ENCODE measurements around the gene SOWAHC.
"Not testable (repeated sequence)": the region's sequence is repeated elsewhere in the genome, so short reads cannot be mapped to it uniquely, and the experiment has no call there.

Gene SOWAHC

DNA sequence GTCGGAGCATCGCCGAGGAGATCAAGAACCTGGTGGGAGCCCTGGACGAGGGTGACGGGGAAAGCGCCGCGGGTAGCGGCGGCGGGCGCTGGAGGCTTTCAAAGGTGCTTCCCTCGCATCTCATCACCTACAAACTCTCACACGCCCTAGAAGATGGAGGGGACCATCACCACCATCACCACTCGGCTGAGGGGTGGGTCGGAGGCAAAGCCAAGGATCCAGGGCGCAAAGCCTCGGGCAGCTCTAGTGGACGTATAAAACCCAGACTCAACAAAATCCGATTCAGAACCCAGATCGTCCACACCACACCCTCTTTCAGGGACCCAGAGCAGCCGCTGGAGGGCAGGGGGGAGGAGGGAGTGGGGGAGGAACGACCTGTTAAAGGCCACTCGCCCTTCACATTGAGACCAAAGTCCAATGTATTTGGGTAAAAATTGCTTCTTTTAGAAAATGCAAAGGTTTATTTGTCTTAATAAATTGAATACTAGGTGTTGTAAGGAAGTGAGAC is 1.5 kb downstream of the SOWAHC start:
- no peak for DNase-seq

DNA sequence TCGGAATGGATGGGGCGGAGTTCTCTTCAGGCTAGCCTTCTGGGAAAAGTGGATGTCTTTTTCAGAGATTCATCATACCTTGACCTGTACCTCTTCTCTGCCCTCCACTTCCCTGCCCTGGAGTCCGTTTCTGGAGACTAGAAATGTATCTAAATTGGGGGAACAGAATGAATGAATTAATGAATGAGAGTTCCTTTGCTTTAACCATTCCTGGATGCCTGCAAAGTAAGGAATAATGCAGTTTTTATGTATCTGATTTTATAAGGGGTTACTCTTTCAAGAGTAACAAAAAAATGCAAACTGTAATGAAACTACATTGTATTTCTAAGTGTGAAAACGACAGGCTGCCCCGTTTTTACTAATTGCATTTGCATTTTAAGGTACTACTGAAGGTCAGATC is 2.0 kb downstream of the SOWAHC start:
- DNase-seq, result no peak

DNA sequence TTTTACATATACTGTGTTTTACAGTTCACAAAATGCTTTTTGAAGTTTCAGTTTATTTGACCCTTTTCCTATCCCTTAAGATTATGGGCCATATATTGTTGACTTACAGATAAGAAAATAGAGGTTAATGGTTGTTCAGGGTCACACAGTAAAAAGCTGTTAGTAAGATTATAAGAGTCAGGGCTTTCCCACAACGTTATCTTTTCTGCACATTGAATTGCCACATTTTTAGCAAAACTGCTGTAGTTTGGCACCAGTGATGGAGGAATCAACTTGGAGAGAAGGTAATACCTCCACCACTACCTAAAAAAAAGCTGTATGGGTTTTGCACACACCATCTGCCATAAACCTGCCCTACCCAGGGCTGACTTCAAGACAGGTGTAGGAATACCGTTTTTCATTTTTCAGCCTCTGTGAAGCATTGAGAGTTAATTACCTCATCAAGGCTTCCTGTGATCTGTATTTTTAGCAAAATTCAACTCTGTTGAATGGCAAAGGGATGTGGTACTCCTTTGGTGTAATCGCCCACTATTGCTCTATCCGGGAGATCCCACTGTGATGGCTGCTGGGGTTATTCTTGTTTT is 5.0 kb downstream of the SOWAHC start:
- DNase-seq, result no peak

DNA sequence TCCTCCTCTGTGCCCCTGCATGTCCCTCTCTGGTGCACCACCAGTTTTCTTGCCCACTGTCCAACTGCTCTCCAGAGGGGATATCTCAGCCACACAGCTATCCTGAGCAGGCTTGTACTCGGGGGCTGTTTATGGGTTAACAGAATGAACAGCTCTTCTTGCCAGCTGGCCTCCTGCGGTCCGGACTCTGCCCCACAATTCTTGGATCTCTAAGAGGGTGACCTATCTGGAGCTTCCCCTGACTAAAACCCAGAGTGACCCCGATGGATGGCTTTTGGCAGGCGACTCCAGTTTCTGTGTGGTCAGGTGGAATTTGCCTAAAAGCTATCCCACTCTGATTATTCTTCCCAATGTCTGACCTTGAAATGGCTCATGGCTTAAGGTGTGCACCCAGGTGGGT is 9.1 kb downstream of the SOWAHC start:
- DNase-seq, result no peak

DNA sequence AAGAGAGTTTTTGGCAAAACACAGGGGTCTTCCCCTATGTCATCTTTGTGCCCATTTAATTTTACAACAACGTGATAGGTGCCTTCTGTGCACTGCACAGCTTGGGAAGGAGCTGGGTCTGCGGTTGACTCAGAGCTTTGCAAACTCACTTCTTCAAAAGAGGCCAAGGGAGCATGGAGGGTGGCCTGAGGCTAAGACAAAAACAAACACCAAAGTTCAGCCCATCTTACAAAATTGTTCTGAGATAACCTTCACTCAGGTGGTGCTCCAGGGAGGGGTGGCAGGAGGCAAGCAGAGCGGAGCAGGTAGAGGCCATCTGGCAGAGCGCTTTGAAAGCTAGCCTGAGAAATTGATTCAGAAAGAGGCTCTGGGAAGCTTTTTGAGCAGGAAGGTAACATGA is 9.8 kb downstream of the SOWAHC start:
- no peak for DNase-seq

DNA sequence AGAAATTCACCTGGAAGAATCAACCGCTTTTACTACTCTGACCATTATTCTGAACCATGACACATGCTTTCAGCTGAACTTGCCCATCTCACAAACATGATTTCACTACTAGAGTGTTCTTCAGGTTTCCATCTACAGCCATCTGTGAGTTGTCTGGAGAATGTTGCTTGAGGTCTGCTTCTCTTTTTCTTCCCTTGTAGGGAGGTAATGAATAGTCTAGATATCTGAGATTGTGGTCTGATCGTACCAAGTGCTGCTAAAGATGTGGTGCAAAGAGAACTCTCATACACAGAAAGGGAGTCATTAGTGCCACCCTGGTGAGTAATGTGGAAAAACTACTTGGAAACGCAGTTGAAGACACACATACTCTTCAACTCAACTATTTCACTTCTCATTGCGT is 10.2 kb downstream of the SOWAHC start:
- DNase-seq, result no peak

DNA sequence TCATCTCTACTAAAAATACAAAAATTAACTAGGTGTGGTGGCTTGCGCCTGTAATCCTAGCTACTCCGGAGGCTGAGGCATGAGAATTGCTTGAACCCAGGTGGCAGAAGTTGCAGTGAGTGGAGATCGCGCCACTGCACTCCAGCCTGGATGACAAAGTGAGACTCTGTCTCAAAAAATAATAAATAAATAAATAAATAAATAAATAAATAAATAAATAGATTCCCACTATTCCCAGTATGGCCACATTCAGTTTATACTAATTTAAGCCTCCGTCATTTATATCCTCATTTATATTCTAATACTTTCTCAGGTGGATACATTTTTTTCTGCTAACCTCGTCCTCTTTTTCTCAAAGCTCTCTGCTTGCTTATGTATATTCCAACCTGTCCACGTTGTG is 14.2 kb downstream of the SOWAHC start:
- DNase-seq, result not testable (repeated sequence)

DNA sequence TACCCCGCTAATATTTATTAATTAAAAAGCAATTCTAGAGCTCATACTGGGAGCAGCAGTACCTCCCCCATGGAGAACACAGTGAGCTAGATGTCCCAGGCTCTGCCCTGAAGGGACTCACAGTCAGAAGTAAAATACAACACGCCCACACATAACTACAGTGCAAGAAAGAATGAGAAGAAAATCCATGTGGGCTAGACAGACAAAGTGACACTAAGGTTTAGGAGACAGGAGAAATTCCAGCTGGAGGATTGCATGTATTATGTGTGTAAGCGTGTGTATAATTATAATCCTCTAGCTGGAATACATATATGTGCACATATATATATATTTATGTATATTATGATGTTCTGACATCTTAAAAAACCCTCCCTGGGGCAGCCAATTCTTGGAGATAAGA is 15.7 kb downstream of the SOWAHC start:
- DNase-seq, result no peak

DNA sequence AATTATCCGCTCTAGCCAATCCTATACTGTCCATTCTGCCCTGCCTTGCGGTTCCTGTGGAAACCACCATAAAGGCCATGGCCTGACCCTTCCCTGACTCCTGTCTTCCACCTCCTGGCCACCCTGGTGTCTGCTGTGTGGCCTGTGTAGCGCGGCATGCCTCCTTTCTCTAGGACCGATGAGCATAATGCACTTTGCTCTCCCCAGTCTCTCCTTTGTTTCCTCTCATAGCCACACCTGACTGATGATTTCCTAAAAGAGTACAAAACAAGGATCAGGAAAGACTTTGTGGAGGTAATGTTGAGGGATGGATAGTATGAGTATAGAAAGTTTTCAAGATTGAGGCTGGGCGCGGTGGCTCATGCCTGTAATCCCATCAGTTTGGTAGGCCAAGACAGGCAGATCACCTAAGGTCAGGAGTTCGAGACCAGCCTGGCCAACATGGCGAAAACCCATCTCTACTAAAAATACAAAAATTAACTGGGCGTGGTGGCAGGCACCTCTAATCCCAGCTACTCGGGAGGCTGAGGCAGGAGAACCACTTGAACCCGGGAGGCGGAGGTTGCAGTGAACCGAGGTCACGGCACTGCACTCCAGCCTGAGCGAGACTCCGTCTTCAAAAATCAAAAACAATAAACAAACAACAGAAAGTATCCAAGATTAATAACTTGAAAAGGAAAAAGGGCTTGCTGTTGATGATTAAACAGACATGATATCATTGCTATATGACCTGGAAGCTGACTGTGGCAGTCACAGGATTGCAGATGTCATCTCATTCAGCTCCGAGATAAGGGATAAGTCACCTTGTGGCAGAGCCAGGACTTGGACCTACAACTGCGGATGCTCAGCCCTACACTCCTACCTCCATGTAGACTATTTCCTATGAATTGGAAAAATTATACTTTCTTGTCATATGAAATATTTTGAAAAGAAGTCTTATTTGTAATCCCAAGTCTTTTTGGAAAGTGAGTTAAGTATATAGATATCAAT is 16.6 kb downstream of the SOWAHC start:
- no peak for DNase-seq

DNA sequence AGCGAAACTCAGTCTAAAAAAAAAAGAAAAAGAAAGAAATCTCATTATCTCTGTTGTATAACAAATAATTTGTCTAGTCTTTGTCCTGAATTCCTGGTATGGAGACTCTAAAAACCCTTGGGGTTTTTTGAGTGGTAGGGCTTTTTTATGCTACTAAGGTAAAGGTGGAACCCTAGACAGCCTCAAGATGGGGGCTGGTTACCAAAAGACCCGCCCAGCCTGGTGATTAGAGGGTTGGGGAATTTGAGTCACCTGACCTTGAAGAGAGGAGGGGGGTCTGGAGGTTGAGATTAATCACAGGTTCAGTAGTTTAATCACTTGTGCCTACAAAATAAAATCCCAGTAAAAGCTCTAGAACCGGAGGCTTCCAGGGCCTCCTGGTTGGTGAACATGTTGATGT is 17.6 kb downstream of the SOWAHC start:
- no peak for DNase-seq

DNA sequence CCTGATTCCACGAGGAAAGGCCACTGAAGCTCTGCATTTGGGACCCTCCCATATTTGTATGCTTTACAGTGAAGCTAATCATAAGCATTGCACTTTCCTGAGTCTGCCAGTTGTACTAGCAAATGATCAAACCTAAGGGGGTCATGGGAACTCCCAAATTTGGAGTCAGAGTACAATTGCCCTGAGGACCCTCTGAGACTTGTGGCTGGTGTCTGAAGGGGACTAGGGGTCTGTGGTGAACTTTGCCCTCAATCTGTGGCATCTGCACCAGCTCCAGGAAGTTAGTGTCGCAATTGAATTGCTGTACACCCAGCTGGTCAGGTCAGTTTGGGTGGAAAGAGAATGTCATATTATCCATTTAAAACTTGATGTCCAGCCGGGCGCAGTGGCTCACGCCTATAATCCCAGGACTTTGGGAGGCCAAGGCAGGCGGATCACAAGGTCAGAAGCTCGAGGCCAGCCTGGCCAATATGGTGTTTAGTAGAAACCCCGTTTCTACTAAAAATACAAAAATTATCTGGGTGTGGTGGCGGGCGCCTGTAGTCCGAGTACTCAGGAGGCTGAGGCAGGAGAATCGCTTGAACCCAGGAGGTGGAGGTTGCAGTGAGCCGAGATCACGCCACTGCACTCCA is 18.1 kb downstream of the SOWAHC start:
- no peak for DNase-seq

DNA sequence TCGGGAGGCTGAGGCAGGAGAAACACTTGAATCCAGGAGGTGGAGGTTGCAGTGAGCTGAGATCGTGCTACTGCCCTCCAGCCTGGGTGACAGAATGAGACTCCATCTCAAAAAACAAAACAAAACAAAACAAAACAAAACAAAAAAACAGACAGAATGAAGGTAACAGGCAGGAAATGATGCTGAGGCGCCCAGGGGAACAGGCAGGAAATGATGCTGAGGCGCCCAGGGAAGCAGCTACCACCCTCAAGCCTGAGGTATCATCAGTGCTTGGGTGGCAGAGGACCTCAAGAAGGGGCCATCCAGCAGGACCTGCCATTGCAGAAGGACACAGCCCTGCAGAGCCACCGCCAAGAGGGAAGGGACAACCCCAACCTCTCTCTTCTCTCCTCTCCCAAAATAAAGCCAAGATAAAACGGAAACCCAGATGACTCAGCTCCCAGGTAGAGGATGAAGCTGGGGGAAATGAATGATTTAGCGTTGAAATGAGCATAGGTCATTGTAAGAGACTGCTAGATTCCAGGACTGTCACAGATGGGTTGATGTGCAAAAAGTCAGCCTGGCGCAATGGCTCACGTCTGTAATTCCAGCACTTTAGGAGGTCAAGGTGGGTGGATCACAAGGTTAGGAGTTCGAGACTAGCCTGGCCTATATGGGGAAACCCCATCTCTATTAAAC is 19.3 kb downstream of the SOWAHC start:
- no peak for DNase-seq

DNA sequence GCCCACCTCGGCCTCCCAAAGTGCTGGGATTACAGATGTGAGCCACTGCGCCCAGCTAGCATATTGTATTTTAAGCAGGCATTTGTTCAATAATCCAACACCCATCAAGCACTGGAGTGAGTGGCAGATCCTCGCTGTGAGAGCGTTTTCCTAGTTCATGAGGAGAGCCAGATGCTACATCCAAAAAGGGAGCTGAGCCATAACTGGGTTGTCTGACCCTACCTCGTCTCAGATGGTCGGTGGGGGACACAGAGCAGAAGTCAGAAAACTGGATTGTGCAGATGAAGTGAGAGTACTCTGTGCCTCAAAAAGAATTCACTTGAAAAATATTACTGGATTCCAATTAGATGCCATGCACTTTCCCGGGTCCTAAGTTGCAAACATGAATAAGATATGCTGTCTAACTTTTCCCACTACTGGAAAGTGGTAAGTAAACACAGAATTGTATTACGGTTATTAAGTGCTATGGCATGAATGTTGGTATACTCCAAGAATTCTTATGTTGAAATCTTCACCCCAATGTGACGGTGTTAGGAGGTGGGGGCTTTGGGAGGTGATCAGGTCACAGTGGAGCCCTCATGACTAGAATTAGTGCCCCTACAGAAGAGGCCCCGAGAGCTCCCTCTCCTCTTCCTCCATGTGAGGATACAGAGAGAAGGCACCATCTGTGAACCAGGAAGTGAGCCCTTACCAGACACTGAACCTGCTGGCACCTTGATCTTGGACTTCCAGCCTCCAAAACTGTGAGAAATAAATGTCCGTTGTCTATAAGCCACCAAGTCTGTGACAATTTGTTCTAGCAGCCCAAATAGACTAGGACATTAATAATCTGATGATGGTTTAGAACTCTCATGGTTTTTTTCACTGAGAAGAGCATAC is 21.5 kb downstream of the SOWAHC start:
- no peak for DNase-seq

DNA sequence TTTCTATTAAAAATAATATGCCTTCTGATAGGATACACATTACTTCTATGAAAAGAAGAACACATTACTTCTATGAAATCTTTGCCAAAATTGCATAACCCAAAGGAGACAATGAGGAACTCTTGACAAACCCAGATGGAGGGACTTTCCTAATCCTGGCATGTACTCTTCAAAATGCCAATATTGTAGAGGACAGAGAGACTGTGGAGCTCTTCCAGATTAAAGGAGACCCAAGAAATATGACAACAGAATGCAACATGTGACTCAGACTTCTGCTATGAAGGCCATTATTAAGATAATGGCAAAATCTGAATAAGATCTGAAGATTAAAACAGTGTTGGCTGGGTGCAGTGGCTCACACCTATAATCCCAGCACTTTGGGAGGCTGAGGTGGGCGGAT is 22.2 kb downstream of the SOWAHC start:
- no peak for DNase-seq

DNA sequence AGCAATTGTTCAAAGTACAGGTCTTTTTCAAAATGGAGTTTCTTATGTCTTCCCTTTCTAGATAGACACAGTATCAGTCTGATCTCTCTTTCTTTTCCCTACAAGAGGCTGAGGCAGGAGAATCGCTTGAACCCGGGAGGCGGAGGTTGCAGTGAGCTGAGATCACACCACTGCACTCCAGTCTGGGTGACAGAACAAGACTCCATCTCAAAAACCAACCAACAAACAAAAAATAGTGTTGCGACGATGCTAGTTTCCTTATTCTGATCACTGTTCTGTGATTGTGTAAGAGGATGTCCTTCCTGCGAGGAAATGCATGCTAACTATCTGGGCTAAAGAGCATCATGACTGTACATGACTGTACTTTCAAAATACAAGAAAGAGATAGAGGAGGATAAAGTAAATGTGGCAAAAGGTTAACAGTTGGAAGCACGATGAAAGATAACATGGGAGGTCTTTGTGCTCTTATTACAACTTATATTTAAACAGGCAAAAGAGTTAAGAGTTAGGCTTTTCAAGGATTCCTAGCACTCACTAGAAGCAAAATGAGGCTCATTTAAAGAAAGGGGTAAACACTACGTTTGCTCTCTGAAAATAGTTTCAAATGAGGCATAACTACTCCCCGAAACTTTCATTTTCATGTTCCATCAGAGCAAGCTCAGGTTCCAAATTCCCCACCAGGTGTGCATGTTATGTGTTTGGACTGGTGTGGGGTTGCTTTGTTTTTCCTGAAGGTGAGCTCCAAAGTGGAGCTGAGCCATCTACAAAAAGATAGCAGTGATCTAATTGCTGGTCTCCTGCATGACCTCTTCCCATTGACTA is 23.8 kb downstream of the SOWAHC start:
- DNase-seq, result no peak

DNA sequence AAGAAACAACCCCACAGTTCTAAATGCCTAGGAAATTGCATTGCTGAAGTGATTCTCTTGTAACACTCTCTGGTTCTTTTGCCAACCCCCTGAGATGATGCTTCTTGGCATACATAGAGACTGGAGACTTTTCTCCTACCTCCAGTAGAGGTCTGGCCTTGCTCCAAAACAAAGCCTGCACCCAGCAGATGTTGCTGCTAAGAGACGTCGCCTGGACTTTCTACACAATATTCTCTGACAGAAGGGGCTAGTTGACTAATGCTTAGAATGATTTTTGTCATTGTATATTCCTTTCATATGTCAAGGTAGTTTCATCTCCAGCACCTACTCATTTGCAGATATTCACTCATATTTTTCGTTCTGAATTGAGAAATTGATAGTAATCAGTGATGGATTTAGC is 24.6 kb downstream of the SOWAHC start:
- DNase-seq, result no peak

DNA sequence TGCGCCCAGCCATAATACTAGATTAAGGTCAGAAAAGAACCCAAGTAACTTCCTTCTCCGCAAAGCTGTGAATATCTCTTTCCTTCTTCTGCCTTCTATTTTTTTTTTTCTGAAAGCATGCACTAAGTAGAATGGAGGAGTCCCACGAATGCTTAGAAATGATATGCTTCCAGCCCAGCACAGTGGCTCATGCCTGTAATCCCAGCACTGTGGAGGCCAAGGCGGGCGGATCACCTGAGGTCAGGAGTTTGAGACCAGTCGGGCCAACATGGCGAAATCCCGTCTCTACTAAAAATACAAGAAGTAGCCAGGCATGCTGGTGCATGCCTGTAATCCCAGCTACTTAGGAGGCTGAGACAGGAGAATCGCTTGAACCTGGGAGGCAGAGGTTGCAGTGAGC is 25.8 kb downstream of the SOWAHC start:
- DNase-seq, result not testable (repeated sequence)

DNA sequence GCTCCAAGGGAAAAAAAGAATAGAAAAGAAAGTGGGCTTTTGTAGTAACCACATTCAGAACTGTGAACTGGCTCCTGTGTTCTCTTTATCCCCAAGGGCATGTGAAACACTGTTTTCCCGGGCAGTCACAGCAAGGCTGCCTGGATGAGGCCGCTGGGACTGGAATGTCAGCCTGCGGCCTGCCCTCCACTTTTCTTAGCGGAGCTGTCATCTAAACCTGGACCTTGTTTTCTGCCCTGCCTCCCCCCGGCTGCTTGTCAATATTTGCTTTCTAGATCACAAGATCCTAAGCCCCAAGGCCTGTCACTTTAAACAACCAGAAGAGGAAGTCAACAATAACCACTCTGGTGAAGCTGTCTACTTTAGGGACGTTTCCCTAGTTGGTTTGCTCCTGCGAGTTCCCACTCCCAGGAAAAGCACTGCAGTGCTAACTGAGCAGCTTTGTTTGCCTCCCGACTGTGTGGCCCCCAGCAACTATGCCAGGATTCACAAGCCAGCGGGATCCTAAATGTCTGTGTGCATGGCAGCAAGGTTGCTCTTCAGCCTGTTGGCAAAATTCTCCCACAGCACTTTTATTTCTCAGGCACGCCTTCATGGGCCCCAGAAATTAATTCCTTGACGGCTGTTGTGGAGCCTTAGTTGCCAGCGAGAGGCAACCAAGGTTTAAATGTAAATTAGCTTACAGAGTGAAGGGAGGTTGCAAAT is 30.6 kb downstream of the SOWAHC start:
- DNase-seq, result no peak

DNA sequence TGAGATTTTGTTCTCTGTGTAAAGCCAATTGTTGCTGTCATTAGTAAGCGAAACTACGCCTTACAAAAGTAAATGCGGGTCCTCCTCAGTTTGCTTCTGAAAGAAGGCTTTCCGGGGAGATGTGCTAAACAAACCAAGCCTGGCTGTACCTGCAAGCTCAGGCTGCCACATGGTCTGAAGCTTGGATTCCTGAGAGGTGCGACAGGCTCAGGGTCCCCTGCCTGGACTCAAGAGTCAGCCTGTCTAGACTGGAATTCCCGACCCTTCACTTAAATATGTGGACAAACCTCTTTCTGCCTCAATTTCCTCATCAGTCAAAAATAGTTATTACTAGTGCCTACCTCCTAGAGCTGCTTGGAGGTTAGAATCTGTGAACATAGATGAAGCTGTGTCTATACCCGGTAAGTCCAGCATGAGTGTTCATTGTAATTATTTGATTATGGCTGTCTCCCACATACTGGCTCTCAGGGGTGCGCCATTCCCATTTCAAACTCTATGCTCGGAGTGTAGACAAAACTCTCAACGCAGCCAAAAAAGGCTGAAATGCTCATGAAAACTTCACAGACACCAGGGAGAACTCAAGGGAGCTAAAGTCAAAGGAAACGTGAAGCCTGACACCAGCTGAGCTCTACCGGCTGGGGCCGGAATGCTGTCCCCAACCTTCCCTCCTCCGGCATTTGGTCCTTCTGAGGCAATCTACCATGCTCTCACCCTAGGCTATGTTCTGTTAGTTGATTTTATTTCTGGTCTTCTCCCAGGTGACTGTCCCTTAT is 31.4 kb downstream of the SOWAHC start:
- DNase-seq, result no peak

DNA sequence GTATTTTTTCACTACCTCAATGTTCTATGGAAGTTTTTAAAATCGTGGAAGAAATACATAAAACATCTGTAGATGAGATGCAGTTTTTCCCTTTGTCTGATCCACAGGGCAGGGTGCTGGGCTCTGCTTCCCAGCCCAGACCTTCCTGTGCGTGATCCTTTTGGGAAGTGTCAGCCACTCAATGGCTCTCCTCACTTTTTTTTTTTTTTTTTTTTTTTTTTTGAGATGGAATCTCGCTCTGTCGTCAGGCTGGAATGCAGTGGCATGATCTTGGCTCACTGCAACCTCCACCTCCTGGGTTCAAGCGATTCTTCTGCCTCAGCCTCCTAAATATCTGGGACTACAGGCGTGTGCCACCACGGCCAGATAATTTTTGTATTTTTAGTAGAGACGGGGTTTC is 32.8 kb downstream of the SOWAHC start:
- no peak for DNase-seq

All from fibroblast of upper back skin (primary cell).